Common myeloid progenitor, CD34-positive (primary cell): ENCODE data around the gene ZDHHC24.

Experiments used
- CTCF ChIA-PET: fragments of 350-600 bp; sonication (Branson Sonifier 250); formaldehyde crosslinking; loops from one replicate; lab custom pipeline; 2021; ENCODE audit warnings: antibody characterized with exemption; lab: Charles Lee
- POLR2A ChIA-PET: fragments of 350-600 bp; sonication (Branson Sonifier 250); formaldehyde crosslinking; loops from one replicate; lab custom pipeline; 2021; ENCODE audit warnings: antibody characterized with exemption; lab: Charles Lee
- DNase-seq, 3 donors: peaks; one replicate each; pipeline versions ENCODE4 v3.0.0 to v3.0.0-alpha.2; 2013
- H3K27ac ChIP-seq, 2 experiments: 1 replicate in 1 of 2; 2 replicates in 1 of 2; pipeline ENCODE4 v1.7.0; 2013; ENCODE audit warnings: inconsistent platforms in 2 of 2, low read length in 2 of 2, mild to moderate bottlenecking in 2 of 2, low read depth in 1 of 2, moderate library complexity in 1 of 2; ENCODE audit not compliant: severe bottlenecking in 2 of 2, insufficient read depth in 1 of 2, poor library complexity in 1 of 2
- H3K27me3 ChIP-seq, 5 experiments: replicated peaks in 2 of 5; 1 replicate in 3 of 5; 2 replicates in 2 of 5; pipeline versions ENCODE4 v1.6.1 to v1.7.0; 2013; ENCODE audit warnings: low read length in 4 of 5, mild to moderate bottlenecking in 2 of 5, moderate library complexity in 2 of 5, inconsistent platforms in 1 of 5; ENCODE audit not compliant: insufficient read depth in 5 of 5, control insufficient read depth in 4 of 5
- H3K36me3 ChIP-seq, 4 experiments: 1 replicate in 2 of 4; 2 replicates in 2 of 4; pipeline versions ENCODE4 v1.6.1 to v1.7.0; 2013; ENCODE audit warnings: low read length in 3 of 4, control low read depth in 1 of 4, mild to moderate bottlenecking in 1 of 4; ENCODE audit not compliant: control insufficient read depth in 4 of 4, insufficient read depth in 4 of 4
- H3K4me1 ChIP-seq, 4 experiments: 1 replicate in 3 of 4; 2 replicates in 1 of 4; pipeline versions ENCODE4 v1.6.1 to v1.7.1; 2013; ENCODE audit warnings: low read length in 3 of 4, mild to moderate bottlenecking in 3 of 4, control low read depth in 1 of 4, inconsistent platforms in 1 of 4, moderate library complexity in 1 of 4; ENCODE audit not compliant: control insufficient read depth in 4 of 4, insufficient read depth in 4 of 4; ENCODE audit errors: control extremely low read depth in 1 of 4
- H3K4me3 ChIP-seq, 7 experiments: 1 replicate in 4 of 7; 2 replicates in 3 of 7; pipeline versions ENCODE4 v1.5.1 to v1.7.0; 2013; ENCODE audit warnings: mild to moderate bottlenecking in 7 of 7, low read length in 6 of 7, moderate library complexity in 6 of 7, inconsistent platforms in 2 of 7, low read depth in 2 of 7, control low read depth in 1 of 7; ENCODE audit not compliant: insufficient read depth in 4 of 7, control insufficient read depth in 1 of 7; ENCODE audit errors: extremely low read depth in 1 of 7
- H3K9me3 ChIP-seq, 5 experiments: 1 replicate in 4 of 5; 2 replicates in 1 of 5; pipeline versions ENCODE4 v1.6.1 to v1.7.1; 2013; ENCODE audit warnings: low read length in 4 of 5, mild to moderate bottlenecking in 2 of 5, inconsistent platforms in 1 of 5, low read depth in 1 of 5, moderate library complexity in 1 of 5; ENCODE audit not compliant: control insufficient read depth in 4 of 5, insufficient read depth in 2 of 5; ENCODE audit errors: control extremely low read depth in 1 of 5
- WGBS: methylation state at CpG from one replicate; pipeline ENCODE4 v1.1.5; 2013; ENCODE audit not compliant: insufficient coverage; 5-methylcytosine and 5-hydroxymethylcytosine counted together

The ZDHHC24 gene

DNA sequence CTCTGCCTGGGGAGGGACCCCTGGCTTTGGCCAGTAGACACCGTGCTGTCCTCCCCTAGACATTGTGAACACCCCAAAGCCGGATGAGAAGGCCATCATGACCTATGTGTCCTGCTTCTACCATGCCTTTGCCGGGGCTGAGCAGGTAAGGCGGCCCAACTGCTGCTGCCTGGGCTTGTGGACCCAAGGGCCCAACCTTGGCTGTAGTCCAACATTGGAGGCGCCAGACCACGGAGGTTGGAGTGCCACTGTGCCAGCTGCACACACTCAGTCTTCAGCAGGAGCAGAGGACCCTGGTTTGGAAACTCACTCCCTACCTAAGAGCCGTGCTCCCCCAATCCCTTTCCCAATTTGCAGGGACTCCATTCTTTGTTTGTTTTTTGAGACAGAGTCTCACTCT is 10.2 kb upstream of the ZDHHC24 start:
- peaks cover 0 to 18% (median 9%) of the 10 kb centered on the region in 5 experiments for H3K27me3 ChIP-seq
- H3K4me3 ChIP-seq, result no peak overlapping the region
- WGBS, result 94% methylated on average over 7 of the region's 7 CpGs
- ChIA-PET CTCF (no interaction called here), POLR2A (no interaction called here)
- H3K4me1 ChIP-seq, result peaks cover 0 to 4% (median 2%) of the 10 kb centered on the region in 4 experiments
- no peaks in the 10 kb centered on the region for H3K9me3 ChIP-seq
- no peaks in the 10 kb centered on the region for H3K36me3 ChIP-seq
- no peak for DNase-seq
- no peak overlapping the region for H3K27ac ChIP-seq

DNA sequence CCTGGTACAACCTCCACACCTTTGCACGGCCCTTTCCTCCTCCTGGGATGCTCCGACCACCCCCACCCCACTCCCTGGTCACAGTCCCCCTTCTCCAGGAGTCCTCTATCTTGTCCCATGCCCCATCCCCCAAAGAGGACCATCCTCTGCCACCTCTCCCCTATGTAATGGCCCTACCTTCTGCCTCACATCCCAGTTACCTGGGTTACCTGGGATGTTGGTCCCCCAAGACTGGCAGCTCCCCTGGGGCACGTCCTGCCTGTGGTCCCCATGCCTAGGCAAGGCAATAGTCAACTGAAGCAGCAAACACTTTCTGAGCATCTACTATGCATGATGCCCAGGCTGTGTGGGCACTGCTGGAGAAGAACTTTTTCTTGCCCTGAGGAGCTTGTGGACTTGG is 9.6 kb upstream of the ZDHHC24 start:
- no peaks in the 10 kb centered on the region for H3K9me3 ChIP-seq
- POLR2A ChIA-PET, result no interaction called here
- H3K27me3 ChIP-seq, result peaks cover 0 to 18% (median 7%) of the 10 kb centered on the region in 5 experiments
- no peak for DNase-seq
- 95% methylated on average over 3 of the region's 3 CpGs for WGBS
- no peak overlapping the region for H3K4me3 ChIP-seq
- H3K4me1 ChIP-seq, result peaks cover 0 to 4% (median 2%) of the 10 kb centered on the region in 4 experiments
- H3K36me3 ChIP-seq, result no peaks in the 10 kb centered on the region
- no peak overlapping the region for H3K27ac ChIP-seq
- CTCF ChIA-PET, result interaction anchor here (0.6 kb wide), 1 partner anchor 10 kb away, joined by 3 read pairs; the partner anchor contains the start of gene ZDHHC24

DNA sequence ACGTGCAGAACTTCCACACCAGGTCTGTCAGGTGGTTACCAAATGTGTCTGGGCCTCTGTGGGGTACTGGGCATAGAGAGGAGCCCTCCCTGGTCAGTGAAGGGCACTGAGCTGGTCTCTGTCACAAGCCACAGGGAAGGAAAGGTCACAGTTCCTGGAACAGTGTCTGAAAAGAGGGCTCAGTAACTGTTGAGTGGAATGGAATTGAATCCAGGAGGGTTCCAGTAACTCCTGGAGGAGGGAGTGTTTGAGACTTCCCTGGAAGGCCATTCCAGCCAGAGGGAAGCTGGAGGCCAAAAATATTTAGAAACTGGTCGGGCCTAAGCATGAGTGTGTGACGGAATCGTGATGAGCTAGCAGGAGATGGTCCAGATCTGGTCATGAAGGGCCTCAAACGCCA is 8.8 kb upstream of the ZDHHC24 start:
- Histone ChIP-seq H3K27me3 (peaks cover 0 to 18% (median 7%) of the 10 kb centered on the region in 5 experiments), H3K4me3 (no peak overlapping the region), H3K4me1 (peaks cover 0 to 4% (median 2%) of the 10 kb centered on the region in 4 experiments), H3K36me3 (no peaks in the 10 kb centered on the region), H3K27ac (no peak overlapping the region), H3K9me3 (no peaks in the 10 kb centered on the region)
- no peak for DNase-seq
- CTCF ChIA-PET, result interaction anchor here (0.9 kb wide), 1 partner anchor 13 kb away, joined by 3 read pairs; no protein-coding TSS in a partner anchor
- WGBS, result 100% methylated on average over 1 of the region's 5 CpGs
- POLR2A ChIA-PET, result no interaction called here

DNA sequence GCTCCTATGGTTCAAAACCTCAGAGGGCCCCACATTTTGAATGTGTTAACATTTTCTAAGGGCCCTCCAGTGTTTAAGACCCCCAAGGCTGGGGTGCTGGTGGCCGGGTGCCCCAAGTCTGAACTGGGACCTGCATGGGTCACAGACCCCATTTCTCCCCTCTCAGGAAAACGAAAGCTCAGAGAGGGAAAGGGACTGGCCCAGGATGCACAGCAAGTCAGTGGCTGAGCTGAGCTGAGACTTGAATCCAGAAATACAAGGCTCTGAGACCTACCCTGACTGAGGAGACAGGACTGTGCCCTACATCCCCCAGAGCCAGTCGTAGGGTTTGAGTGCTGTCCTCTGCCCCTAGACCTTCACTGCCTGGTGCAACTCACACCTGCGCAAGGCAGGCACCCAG is 5.0 kb upstream of the ZDHHC24 start:
- Histone ChIP-seq H3K27ac (no peak overlapping the region), H3K36me3 (no peaks in the 10 kb centered on the region), H3K9me3 (no peaks in the 10 kb centered on the region), H3K4me3 (no peak overlapping the region), H3K27me3 (peaks cover 0 to 11% (median 0%) of the 10 kb centered on the region in 5 experiments), H3K4me1 (peaks cover 0 to 5% (median 3%) of the 10 kb centered on the region in 4 experiments)
- WGBS, result 100% methylated on average over 3 of the region's 4 CpGs
- DNase-seq, result no peak
- CTCF ChIA-PET, result no interaction called here
- POLR2A ChIA-PET, result no interaction called here

DNA sequence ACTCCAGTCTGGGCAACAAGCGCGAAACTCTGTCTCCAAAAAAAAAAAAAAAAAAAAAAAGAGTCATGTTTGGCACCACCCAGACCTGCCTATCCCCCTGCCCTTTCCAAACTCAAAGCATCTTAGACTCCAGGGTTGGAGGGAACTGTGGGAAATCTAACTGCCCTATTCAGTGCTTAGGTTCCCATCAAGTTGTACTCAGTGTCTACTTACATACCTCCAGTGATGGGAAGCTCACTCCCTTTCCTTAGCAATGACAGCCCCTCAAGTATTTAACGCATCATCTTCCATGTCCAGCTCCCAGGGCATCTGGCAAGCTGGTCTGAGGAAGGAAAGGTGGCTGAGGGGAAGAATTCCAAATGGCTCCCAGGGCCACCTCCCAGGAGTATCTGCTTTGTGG is 3.8 kb upstream of the ZDHHC24 start:
- CTCF ChIA-PET, result interaction anchor here (1.0 to 1.6 kb wide), 2 partner anchors 18 to 130 kb away, joined by 3 to 7 read pairs; partner anchors contain the start of gene CTSF
- Histone ChIP-seq H3K27ac (no peak overlapping the region), H3K36me3 (no peaks in the 10 kb centered on the region), H3K9me3 (no peaks in the 10 kb centered on the region), H3K4me1 (peaks cover 5 to 14% (median 10%) of the 10 kb centered on the region in 4 experiments), H3K4me3 (no peak overlapping the region), H3K27me3 (peaks cover 0 to 11% (median 0%) of the 10 kb centered on the region in 5 experiments)
- WGBS, result no CpG with 5 or more reads among the region's 3 CpGs
- POLR2A ChIA-PET, result no interaction called here
- no peak for DNase-seq

DNA sequence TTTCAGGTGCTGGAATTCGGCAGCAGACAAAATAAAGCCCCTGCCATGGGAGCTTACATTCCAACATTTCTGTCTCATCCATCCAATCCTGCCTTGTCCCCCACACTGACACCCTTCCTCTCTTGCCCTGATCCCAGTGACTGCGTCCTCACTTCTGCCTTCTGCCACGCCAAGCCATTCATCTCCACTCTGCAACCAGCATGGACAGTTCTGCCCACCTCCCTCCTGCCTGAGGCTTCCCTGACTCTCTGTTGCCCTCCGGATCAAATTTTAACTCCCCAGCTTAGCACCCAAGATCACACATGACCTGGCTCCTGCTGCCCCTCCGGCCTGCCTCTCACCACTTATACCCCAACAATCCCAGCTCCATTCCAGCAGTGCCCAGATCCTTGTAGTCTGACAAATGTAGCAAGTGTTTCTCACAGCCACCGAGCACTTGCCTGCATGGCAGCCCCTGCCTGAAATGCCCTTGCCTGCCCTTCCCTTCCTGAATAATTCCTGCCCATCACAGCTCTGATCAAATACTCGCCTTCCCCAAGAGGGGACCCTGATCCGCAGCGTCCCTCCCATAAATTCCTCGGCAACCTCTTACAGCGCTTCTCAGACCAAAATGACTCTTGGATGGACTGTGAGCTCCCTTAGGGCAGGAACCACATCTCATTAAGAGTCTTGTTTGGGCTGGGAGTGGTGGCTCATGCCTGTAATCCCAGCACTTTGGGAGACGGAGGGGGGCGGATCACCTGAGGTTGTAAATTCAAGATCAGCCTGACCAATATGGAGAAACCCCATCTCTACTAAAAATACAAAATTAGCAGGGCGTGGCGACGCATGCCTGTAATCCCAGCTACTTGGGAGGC is 3.2 kb upstream of the ZDHHC24 start:
- no peak overlapping the region for H3K27ac ChIP-seq
- ChIA-PET POLR2A (no interaction called here), CTCF (interaction anchor here (1.0 to 1.6 kb wide), 2 partner anchors 19 to 131 kb away, joined by 3 to 7 read pairs; partner anchors contain the start of gene CTSF)
- H3K4me3 ChIP-seq, result no peak overlapping the region
- no peak for DNase-seq
- peaks cover 11 to 21% (median 17%) of the 10 kb centered on the region in 4 experiments for H3K4me1 ChIP-seq
- peaks cover 0 to 9% (median 0%) of the 10 kb centered on the region in 5 experiments for H3K27me3 ChIP-seq
- WGBS, result 78% methylated on average over 14 of the region's 16 CpGs
- no peaks in the 10 kb centered on the region for H3K36me3 ChIP-seq
- H3K9me3 ChIP-seq, result no peaks in the 10 kb centered on the region

DNA sequence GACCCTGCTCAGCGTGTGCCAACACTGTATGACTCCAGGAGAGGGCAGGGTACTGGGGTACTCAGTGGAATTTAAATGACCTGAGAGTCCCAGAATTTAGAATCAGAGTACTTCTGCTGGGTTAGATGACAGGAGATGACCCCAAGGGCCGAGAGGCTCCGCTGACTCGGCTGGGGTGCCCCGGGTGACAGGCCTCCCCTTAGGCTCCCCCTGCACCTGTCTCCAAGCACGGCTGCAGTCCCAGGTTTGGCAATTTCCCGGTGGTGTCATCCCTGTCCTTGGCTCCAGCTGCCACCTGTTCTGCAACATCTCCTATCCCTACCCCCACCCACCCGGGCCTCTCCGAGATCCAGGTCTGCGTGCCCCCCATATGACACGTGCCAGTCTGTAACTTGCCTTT is 2.2 kb upstream of the ZDHHC24 start:
- ChIA-PET POLR2A (no interaction called here), CTCF (interaction anchor here (0.7 kb wide), 1 partner anchor 90 kb away, joined by 3 read pairs; no protein-coding TSS in a partner anchor)
- Histone ChIP-seq H3K9me3 (no peaks in the 10 kb centered on the region), H3K27me3 (peaks cover 0 to 9% (median 0%) of the 10 kb centered on the region in 5 experiments), H3K4me1 (peaks cover 13 to 30% (median 26%) of the 10 kb centered on the region in 4 experiments), H3K27ac (no peak overlapping the region), H3K36me3 (peaks cover 0 to 1% (median under 1%) of the 10 kb centered on the region in 4 experiments), H3K4me3 (no peak overlapping the region)
- no peak for DNase-seq
- WGBS, result 82% methylated on average over 11 of the region's 11 CpGs
